AG09309 (cell line): Measurements from ENCODE around the gene GPR171.
"Not testable (repeated sequence)": the region's sequence is repeated elsewhere in the genome, so short reads cannot be mapped to it uniquely, and the experiment has no call there.

Source experiments
- DNase-seq: peaks from one replicate; pipeline ENCODE4 v3.0.0-alpha.2; 2010; ENCODE audit warnings: low read depth
- H3K4me3 ChIP-seq: 2 replicates; pipeline ENCODE4 v1.5.1; 2011; ENCODE audit warnings: mild to moderate bottlenecking, low read depth, low read length, moderate library complexity; ENCODE audit not compliant: control insufficient read depth
- TF ChIP-seq, protein P1 (sequence below): IDR thresholded peaks from 2 replicates; pipeline ENCODE4 v1.5.1; 2011; ENCODE audit warnings: mild to moderate bottlenecking, low read depth, low read length, inconsistent platforms; ENCODE audit not compliant: insufficient read depth, control insufficient read depth; ENCODE audit errors: missing control alignments

The GPR171 gene

DNA sequence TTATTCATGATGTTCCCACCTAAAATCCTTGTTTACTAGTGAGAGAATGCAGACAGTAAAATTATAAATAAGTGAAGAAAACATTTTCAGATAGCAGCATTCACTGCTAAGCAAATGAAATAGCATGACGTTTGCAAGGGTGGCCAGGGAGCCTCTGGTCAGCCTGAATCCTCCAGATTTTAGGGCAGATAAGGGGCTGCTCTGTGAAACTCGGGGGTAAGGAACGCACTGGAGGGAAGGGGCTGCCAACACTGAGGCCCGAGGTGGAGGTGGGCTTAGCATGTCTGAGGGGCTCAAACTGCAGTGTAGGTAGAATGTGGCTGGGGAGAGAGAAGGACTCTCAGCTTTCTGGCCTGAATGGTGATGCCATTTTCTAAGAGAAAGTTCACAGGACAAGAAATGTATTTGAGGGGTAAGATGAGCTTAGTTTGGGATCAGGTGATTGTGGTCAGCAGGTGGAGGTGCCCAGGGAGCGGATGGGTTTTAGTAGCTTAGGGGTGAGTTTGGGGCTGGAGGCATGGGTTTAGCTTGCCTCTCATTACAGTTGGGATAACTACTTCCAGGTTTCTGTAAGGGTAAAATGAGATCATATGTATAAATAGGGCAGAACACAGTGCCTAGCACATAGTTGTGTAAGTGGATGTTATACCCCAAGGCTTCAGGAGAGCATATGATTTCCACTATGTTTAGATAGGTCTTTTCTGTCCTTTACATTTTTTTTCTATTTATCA, 20.5 kb downstream of the GPR171 start:
- no peak overlapping the region for H3K4me3 ChIP-seq
- TF ChIP-seq, protein P1, sequence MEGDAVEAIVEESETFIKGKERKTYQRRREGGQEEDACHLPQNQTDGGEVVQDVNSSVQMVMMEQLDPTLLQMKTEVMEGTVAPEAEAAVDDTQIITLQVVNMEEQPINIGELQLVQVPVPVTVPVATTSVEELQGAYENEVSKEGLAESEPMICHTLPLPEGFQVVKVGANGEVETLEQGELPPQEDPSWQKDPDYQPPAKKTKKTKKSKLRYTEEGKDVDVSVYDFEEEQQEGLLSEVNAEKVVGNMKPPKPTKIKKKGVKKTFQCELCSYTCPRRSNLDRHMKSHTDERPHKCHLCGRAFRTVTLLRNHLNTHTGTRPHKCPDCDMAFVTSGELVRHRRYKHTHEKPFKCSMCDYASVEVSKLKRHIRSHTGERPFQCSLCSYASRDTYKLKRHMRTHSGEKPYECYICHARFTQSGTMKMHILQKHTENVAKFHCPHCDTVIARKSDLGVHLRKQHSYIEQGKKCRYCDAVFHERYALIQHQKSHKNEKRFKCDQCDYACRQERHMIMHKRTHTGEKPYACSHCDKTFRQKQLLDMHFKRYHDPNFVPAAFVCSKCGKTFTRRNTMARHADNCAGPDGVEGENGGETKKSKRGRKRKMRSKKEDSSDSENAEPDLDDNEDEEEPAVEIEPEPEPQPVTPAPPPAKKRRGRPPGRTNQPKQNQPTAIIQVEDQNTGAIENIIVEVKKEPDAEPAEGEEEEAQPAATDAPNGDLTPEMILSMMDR: no peak
- no peak for DNase-seq

DNA sequence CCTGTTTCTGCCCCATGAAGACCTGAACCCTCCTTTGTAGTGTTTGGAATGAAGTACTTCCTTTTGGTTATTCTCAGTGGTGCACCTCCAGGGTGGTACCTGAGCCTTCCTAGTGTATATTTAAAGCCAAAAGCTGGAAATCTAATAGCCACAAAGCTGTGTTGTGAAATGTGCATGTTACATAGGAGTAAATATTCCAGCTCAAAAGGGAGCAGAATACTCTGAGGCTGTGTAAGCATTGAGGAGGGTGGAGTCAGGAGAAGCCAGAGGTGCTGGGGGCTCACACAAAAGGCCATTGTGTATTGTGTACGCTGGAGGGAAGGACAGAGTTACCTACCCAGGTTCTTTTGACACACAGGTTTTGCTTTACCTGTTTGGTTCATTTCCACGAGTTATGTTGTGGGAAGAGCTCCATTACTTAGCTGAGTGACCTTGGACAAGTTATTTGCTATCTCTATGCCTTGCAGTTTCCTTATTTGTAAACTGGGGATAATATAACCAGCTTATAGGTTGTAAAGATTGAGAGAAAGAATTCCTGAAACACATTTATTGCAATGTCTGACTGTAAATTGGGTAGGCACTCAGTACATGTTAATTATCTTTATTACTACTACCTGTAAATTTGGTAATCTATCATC, 24.7 kb downstream of the GPR171 start:
- DNase-seq: no peak
- H3K4me3 ChIP-seq: no peak overlapping the region
- TF ChIP-seq, protein P1: no peak

DNA sequence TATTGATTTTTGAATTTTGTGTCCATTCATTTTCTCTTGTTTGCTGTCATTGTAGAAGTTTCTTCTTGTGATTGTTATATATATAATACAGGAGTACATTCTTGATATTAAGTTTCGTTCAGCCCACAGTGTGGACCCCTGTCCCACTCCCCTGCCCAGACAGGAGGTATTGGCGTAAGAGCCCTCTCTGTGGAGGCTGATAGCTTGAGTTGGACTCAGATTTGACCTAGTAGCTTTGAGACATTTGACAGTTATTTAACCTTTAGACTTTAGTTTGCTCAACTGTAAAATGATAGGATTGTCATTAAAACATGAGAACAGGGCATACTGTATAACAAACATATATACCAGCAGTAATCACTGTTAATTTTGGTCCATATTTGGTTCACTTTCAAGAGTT, 27.1 kb downstream of the GPR171 start:
- H3K4me3 ChIP-seq: no peak overlapping the region
- TF ChIP-seq, protein P1: no peak
- no peak for DNase-seq

DNA sequence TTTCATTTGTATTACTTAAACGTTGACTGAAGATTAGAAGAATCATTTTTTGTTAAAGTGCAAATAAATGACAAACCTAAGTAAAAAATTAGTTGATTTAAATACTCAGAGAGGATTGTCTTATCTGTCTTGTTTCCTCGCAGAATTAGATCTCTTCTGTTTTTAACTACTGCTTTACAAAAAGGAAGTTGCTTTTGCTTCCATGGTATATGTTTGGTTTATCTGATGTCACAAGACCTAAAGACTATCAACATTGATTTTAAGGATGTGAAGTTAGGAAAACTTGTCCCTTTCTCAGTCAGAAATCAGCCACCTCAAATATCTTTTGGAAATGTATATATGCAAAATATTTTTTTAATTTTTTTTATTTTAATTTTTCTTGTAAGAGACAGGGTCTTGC, 28.7 kb downstream of the GPR171 start:
- no peak overlapping the region for H3K4me3 ChIP-seq
- DNase-seq: no peak
- TF ChIP-seq, protein P1: no peak

DNA sequence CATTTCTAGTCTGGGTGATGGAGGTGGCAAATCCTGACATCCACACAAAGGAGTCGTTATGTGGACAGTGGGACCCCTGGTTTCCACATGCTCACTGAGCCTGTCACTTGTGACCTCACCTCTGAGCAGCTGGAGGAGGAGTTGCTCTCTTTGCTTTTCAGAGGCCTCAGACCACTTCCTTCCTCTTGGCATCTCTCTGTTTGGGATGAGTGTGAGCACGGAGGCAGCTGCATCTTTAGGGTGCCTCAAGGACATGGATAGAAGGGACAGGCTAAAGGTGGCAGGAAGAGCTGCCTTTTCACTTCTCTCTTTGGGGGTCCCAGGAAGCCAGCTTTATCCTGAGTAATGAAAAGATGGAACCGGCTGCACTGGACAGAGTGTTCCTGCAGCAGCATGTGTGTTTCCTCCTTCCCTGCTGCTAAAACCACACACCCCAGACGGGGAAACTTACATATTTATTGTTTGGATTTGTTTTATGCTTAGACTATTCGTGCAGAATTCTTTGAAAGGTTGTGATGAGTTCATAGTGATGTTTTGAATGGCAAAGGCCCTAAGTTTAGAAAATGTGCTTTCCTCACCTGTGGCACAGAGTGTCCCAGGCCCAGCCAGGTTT, 31.8 kb downstream of the GPR171 start:
- TF ChIP-seq, protein P1: no peak
- no peak for DNase-seq
- H3K4me3 ChIP-seq: no peak overlapping the region

DNA sequence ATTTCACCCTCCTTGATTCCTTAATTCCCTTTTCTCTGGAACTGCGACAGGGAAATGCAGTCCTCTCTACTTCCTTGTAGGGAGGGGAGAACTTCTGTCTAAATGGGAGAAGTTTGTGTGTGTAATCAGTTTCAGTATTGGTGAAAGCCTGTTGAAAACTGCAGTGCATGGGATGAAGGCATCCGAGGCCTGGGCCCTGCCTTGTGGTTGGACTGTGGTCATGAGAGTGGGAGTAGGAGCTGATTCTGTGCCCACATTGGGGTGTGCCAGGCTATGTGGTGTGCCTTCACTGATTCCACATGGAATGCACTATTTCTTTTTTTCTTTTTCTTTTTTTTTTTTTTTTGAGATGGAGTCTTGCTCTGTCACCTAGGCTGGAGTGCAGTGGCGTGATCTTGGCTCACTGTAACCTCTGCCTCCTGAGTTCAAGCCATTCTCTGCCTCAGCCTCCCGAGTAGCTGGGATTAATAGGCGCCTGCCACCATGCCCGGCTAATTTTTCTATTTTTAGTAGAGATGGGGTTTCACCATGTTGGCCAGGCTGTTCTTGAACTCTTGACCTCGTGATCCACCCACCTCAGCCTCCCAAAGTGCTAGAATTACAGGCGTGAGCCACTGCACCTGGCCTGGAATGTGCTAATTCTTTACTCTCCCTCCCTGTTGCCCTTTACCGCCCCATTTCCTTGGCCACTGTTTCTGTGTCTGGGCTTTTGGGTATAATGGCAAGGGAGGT, 32.9 kb downstream of the GPR171 start:
- not testable (repeated sequence) for H3K4me3 ChIP-seq, DNase-seq

DNA sequence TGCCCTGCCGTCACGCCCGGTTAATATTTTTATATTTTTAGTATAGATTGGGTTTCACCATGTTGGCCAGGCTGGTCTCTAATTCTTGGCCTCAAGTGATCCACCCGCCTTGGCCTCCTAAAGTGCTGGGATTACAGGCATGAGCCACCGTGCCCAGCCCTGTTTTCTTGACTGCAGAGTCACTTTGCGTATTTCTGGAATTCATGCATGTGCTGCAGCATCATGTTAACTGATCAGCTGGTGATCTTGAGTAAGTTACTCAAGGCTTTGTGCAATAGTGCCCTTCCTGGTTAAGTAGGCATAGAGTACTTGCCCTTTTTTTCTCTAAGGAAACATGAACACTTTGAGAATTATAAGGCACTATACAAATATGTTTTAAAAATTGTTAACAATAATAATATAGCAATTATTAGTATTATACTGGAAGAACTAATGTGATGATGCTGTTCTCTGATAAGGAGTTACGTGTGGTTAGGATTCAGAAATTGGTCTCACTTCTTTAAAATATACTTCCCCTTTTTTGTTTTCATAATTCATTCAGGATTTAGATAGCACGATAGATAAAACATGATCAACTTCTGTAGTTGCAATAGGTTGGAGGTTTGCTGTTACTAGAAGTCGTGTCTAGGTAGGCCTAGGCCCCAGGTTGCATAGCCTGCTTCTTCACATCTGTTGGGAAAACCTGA, 33.6 kb downstream of the GPR171 start:
- DNase-seq: no peak
- no peak overlapping the region for H3K4me3 ChIP-seq
- TF ChIP-seq, protein P1: no peak
